Mesenchymal stem cell (in vitro differentiated cells and primary cell): Measurements from ENCODE around the gene COL16A1.
A peak's percentile ranks its signal among the peaks of the same experiment; 100 is the strongest.

Source experiments
- DNase-seq: peaks from one replicate; pipeline ENCODE4 v3.0.0-alpha.2; 2013
- H2AFZ ChIP-seq: one replicate; pipeline ENCODE4 v1.6.1; 2013; ENCODE audit warnings: low read depth, mild to moderate bottlenecking, control low read depth, inconsistent platforms, low read length, moderate library complexity
- H2AK5ac ChIP-seq: 2 replicates; pipeline ENCODE4 v1.6.1; 2013; ENCODE audit warnings: low read length, moderate library complexity, mild to moderate bottlenecking, inconsistent platforms; ENCODE audit not compliant: severe bottlenecking
- H2BK120ac ChIP-seq: one replicate; pipeline ENCODE4 v1.6.1; 2013; ENCODE audit warnings: low read depth, mild to moderate bottlenecking, inconsistent platforms, low read length, moderate library complexity
- H2BK12ac ChIP-seq, 2 experiments: one replicate each; pipeline ENCODE4 v1.6.1; 2013; ENCODE audit warnings: inconsistent platforms in 2 of 2, low read length in 2 of 2, mild to moderate bottlenecking in 2 of 2, moderate library complexity in 2 of 2, control low read depth in 1 of 2
- H2BK15ac ChIP-seq: one replicate; pipeline ENCODE4 v1.6.1; 2013; ENCODE audit warnings: mild to moderate bottlenecking, low read depth, inconsistent platforms; ENCODE audit not compliant: poor library complexity, severe bottlenecking
- H2BK5ac ChIP-seq: 2 replicates; pipeline ENCODE4 v1.6.1; 2013; ENCODE audit warnings: low read depth, mild to moderate bottlenecking, low read length, control low read depth, inconsistent platforms; ENCODE audit not compliant: poor library complexity, severe bottlenecking
- H3K14ac ChIP-seq, 2 experiments: one replicate each; pipeline ENCODE4 v1.6.1; 2013; ENCODE audit warnings: inconsistent platforms in 2 of 2, low read length in 2 of 2, control low read depth in 1 of 2, mild to moderate bottlenecking in 1 of 2, moderate library complexity in 1 of 2
- H3K18ac ChIP-seq, 2 experiments: one replicate each; pipeline ENCODE4 v1.6.1; 2013; ENCODE audit warnings: inconsistent platforms in 2 of 2, low read length in 2 of 2, control low read depth in 1 of 2, low read depth in 1 of 2, mild to moderate bottlenecking in 1 of 2
- H3K23ac ChIP-seq, 2 experiments: one replicate each; pipeline ENCODE4 v1.6.1; 2013; ENCODE audit warnings: inconsistent platforms in 2 of 2, low read length in 2 of 2, mild to moderate bottlenecking in 2 of 2, moderate library complexity in 2 of 2, control low read depth in 1 of 2
- H3K27ac ChIP-seq: 2 replicates; pipeline ENCODE4 v1.5.1; 2013; ENCODE audit warnings: mild to moderate bottlenecking, moderate library complexity, low read length, control low read depth, inconsistent platforms; ENCODE audit not compliant: poor library complexity, severe bottlenecking
- H3K27me3 ChIP-seq, 2 experiments: 2 replicates each; pipeline versions ENCODE4 v1.6.1 to v1.7.0; 2013; ENCODE audit warnings: low read length in 2 of 2, mild to moderate bottlenecking in 2 of 2, moderate library complexity in 2 of 2, control low read depth in 1 of 2, inconsistent platforms in 1 of 2; ENCODE audit not compliant: control insufficient read depth in 1 of 2, insufficient read depth in 1 of 2
- H3K36me3 ChIP-seq, 2 experiments: 2 replicates each; pipeline versions ENCODE4 v1.6.1 to v1.7.0; 2013; ENCODE audit warnings: low read length in 2 of 2, control low read depth in 1 of 2, inconsistent platforms in 1 of 2, low read depth in 1 of 2, mild to moderate bottlenecking in 1 of 2; ENCODE audit not compliant: insufficient read depth in 2 of 2, control insufficient read depth in 1 of 2
- H3K4ac ChIP-seq, 2 experiments: one replicate each; pipeline ENCODE4 v1.6.1; 2013; ENCODE audit warnings: inconsistent platforms in 2 of 2, low read length in 2 of 2, mild to moderate bottlenecking in 2 of 2, moderate library complexity in 2 of 2, control low read depth in 1 of 2, low read depth in 1 of 2
- H3K4me1 ChIP-seq: 2 replicates; pipeline ENCODE4 v1.6.1; 2013; ENCODE audit warnings: low read depth, low read length, control low read depth; ENCODE audit not compliant: control insufficient read depth, insufficient read depth
- H3K4me2 ChIP-seq: 2 replicates; pipeline ENCODE4 v1.6.1; 2013; ENCODE audit warnings: low read length, mild to moderate bottlenecking, inconsistent platforms; ENCODE audit not compliant: poor library complexity, severe bottlenecking
- H3K4me3 ChIP-seq, 2 experiments: 2 replicates each; pipeline versions ENCODE4 v1.5.1 to v1.7.0; 2013; ENCODE audit warnings: low read length in 2 of 2, mild to moderate bottlenecking in 2 of 2, control low read depth in 1 of 2, low read depth in 1 of 2; ENCODE audit not compliant: insufficient read depth in 1 of 2
- H3K79me1 ChIP-seq: replicated peaks from 2 replicates; pipeline ENCODE4 v1.6.1; 2013; ENCODE audit warnings: mild to moderate bottlenecking, control low read depth, low read length, inconsistent platforms; ENCODE audit not compliant: poor library complexity, severe bottlenecking
- H3K9ac ChIP-seq: 2 replicates; pipeline ENCODE4 v1.7.0; 2013; ENCODE audit warnings: mild to moderate bottlenecking, low read length, moderate library complexity
- H3K9me3 ChIP-seq: 2 replicates; pipeline ENCODE4 v1.7.0; 2013; ENCODE audit warnings: mild to moderate bottlenecking, low read length; ENCODE audit not compliant: control insufficient read depth
- H4K8ac ChIP-seq: one replicate; pipeline ENCODE4 v1.6.1; 2013; ENCODE audit warnings: inconsistent platforms, mild to moderate bottlenecking, low read length, moderate library complexity
- H4K91ac ChIP-seq: one replicate; pipeline ENCODE4 v1.6.1; 2013; ENCODE audit warnings: mild to moderate bottlenecking, low read length, inconsistent platforms
- WGBS: methylation state at CpG from one replicate; pipeline ENCODE4 v1.1.7; 2013; ENCODE audit warnings: mixed read lengths; 5-methylcytosine and 5-hydroxymethylcytosine counted together

The COL16A1 gene

DNA sequence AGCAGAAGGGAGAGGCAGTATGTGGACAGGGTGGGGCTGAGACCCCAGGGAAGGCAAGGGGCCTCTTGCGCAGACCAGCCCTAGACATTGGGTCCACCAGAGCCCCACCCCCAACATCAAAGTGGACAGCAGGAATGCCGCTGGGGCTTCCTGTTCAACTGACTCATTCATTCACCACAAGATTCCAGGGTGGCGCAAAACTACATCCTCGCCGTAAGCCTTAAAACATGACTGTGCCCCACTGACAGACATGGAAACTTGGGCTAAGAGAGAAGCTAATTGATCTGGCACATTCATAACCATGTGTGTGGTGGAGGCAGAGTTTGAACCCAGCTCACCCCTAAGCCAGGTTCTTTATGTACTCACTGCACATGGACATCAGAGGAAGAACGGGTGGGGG is 14.0 kb downstream of the COL16A1 start:
- H3K79me1 ChIP-seq = peaks cover 1% of the 10 kb centered on the region
- H4K91ac ChIP-seq = peak overlapping the region; percentile 98
- peak overlapping the region; percentile 31 for H3K27ac ChIP-seq
- H3K14ac ChIP-seq = peak overlapping the region in 1 of 2 experiments; percentile 69
- peak overlapping the region; percentile 8 for H3K4me2 ChIP-seq
- H3K9me3 ChIP-seq = no peaks in the 10 kb centered on the region
- H3K18ac ChIP-seq = peak overlapping the region; percentile 89
- peak overlapping the region; percentile 54 for H2BK5ac ChIP-seq
- peaks cover 43 to 92% of the 10 kb centered on the region in 2 experiments for H3K36me3 ChIP-seq
- peak overlapping the region; percentile 63 for H2BK15ac ChIP-seq
- H4K8ac ChIP-seq = peak overlapping the region; percentile 74
- H2BK120ac ChIP-seq = peak overlapping the region; percentile 93
- no peak overlapping the region for H2AFZ ChIP-seq
- H3K23ac ChIP-seq = no peak overlapping the region
- H3K4ac ChIP-seq = peak overlapping the region; percentile 57 to 88
- peak; percentile 97 for DNase-seq
- peak overlapping the region; percentile 72 to 92 for H2BK12ac ChIP-seq
- 25% methylated on average over 6 of the region's 6 CpGs for WGBS
- H3K27me3 ChIP-seq = no peaks in the 10 kb centered on the region
- H2AK5ac ChIP-seq = peak overlapping the region; percentile 87
- H3K4me1 ChIP-seq = peaks cover 42% of the 10 kb centered on the region
- no peak overlapping the region for H3K4me3 ChIP-seq
- peak overlapping the region; percentile 33 for H3K9ac ChIP-seq

DNA sequence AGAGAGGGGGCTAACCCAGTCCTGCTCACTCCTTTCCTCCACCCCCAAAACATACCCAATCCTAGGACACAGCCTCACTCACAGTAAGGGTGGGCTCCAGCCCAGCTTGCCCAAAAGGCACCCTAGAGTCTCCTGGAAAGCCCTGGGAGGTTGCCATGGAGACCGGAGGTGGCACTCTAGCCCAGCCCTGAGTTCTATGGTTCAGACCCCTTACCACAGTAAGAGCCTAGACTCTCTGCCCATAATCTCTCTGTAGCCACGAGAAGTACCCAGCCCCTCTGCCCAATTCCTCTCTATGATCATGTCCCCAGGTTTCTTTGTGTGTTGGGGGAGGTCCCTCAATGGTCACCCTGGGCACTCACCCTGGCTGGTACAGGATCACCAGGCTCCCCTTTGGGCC is 14.4 kb downstream of the COL16A1 start:
- Histone ChIP-seq H3K9ac (peak overlapping the region; percentile 11), H3K18ac (peak overlapping the region; percentile 69 to 89), H3K4me2 (no peak overlapping the region), H2BK12ac (peak overlapping the region; percentile 26 to 72), H3K27me3 (no peaks in the 10 kb centered on the region), H3K27ac (no peak overlapping the region), H3K23ac (no peak overlapping the region), H3K14ac (no peak overlapping the region), H2BK15ac (peak overlapping the region; percentile 88), H2AFZ (no peak overlapping the region), H3K4me1 (peaks cover 37% of the 10 kb centered on the region), H3K4ac (peak overlapping the region; percentile 8 to 57), H2BK120ac (peak overlapping the region; percentile 93), H4K91ac (peak overlapping the region; percentile 98), H2BK5ac (peak overlapping the region; percentile 54), H2AK5ac (peak overlapping the region; percentile 81), H3K4me3 (no peak overlapping the region), H3K36me3 (peaks cover 43 to 92% of the 10 kb centered on the region in 2 experiments), H3K79me1 (peaks cover 1% of the 10 kb centered on the region), H3K9me3 (no peaks in the 10 kb centered on the region), H4K8ac (peak overlapping the region; percentile 74)
- no peak for DNase-seq
- WGBS = 75% methylated on average over 1 of the region's 2 CpGs

DNA sequence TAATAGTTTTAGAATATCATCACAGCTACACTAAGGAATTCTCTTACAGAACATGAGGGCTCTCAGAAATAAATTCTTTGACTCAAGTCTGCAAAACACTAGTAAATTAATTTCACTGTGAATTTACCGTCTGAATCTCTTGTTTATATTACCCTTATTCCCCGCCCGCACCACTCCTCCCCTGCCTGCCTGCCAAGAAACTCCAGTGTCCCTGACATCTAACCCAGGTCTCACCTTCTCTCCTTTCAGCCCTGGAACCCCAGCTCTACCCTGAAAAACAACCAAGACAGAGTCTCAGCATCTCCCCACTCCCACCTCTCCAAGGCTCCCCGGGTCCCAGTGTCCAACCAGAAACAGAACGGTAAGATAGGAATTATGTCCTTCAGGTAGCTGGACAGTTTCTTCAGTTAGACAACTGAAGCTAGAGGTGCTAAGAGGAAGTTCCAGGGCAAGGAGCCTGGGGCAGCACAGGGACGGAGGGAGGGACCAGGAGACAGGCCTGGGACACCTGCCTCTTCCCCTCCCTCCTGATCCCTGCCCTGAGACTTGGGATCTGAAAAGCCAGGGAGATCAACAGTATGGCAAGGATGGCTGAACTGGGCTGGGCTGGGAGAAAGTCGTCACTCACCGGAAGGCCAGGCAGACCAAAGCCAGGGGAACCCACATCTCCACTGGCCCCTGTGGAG is 15.4 kb downstream of the COL16A1 start:
- H3K9me3 ChIP-seq = no peaks in the 10 kb centered on the region
- WGBS = 81% methylated on average over 8 of the region's 8 CpGs
- H2AK5ac ChIP-seq = peak overlapping the region; percentile 81
- H2BK15ac ChIP-seq = peak overlapping the region; percentile 39
- no peak for DNase-seq
- H2BK5ac ChIP-seq = no peak overlapping the region
- peak overlapping the region; percentile 35 for H2BK120ac ChIP-seq
- H3K4me1 ChIP-seq = peaks cover 34% of the 10 kb centered on the region
- H4K8ac ChIP-seq = no peak overlapping the region
- H3K4me3 ChIP-seq = no peak overlapping the region
- H3K4ac ChIP-seq = peak overlapping the region in 1 of 2 experiments; percentile 57
- H3K4me2 ChIP-seq = no peak overlapping the region
- H3K9ac ChIP-seq = no peak overlapping the region
- H3K23ac ChIP-seq = no peak overlapping the region
- H3K27ac ChIP-seq = no peak overlapping the region
- peak overlapping the region; percentile 19 to 72 for H3K18ac ChIP-seq
- no peak overlapping the region for H3K14ac ChIP-seq
- no peak overlapping the region for H2AFZ ChIP-seq
- peak overlapping the region; percentile 17 to 69 for H2BK12ac ChIP-seq
- H3K36me3 ChIP-seq = peaks cover 53 to 91% of the 10 kb centered on the region in 2 experiments
- peaks cover 1% of the 10 kb centered on the region for H3K79me1 ChIP-seq
- peak overlapping the region; percentile 98 for H4K91ac ChIP-seq
- no peaks in the 10 kb centered on the region for H3K27me3 ChIP-seq

DNA sequence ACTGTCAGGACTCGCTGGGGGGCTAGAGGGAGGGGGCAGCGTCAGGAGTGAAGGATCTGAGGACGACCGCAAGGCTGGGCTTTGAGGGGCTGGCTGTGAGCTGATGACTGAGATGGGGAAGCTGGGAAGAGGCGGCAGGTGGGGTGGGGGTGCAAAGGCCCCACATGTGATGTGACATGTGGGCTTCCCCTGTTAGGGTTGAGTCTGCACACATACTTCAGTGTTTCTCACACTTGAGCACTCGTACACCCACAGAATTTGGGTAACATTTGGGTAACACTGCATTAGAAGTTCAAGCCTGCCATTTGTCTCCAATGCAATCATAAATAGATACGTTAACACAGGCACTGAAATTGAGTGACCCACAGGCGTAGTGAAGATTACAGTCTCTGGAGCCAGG is 16.2 kb downstream of the COL16A1 start:
- Histone ChIP-seq H3K14ac (no peak overlapping the region), H3K9ac (no peak overlapping the region), H4K8ac (no peak overlapping the region), H2BK15ac (peak overlapping the region; percentile 15), H3K4me2 (no peak overlapping the region), H3K4me3 (no peak overlapping the region), H2AFZ (no peak overlapping the region), H2BK12ac (peak overlapping the region in 1 of 2 experiments; percentile 47), H3K9me3 (no peaks in the 10 kb centered on the region), H3K4me1 (peaks cover 31% of the 10 kb centered on the region), H3K18ac (no peak overlapping the region), H3K23ac (no peak overlapping the region), H2BK5ac (no peak overlapping the region), H2BK120ac (no peak overlapping the region), H3K4ac (no peak overlapping the region), H3K27me3 (no peaks in the 10 kb centered on the region), H3K79me1 (peaks cover 1% of the 10 kb centered on the region), H3K27ac (no peak overlapping the region), H4K91ac (no peak overlapping the region), H2AK5ac (no peak overlapping the region), H3K36me3 (peaks cover 61 to 94% of the 10 kb centered on the region in 2 experiments)
- DNase-seq = no peak
- 94% methylated on average over 8 of the region's 8 CpGs for WGBS
